NCI-H2196 treated with DMSO at 0.1 percent for 48 hours (cell line): ENCODE data around the gene ANKRD1.

Experiments used
- DNase-seq: peaks from one replicate; lab custom pipeline; 2025; ENCODE audit not compliant: unreplicated experiment; lab: John Stamatoyannopoulos, UW

Gene ANKRD1

GRCh38 chr10:90936276-90936659 lies 15.4 kb upstream of the ANKRD1 start:
- DNase-seq = no peak

GRCh38 chr10:90935581-90936275 lies 14.8 kb upstream of the ANKRD1 start:
- no peak for DNase-seq

- no peak for DNase-seq
These were observed 10.3 kb upstream of the ANKRD1 start for GRCh38 chr10:90930971-90931871.

GRCh38 chr10:90930070-90930837 lies 9.4 kb upstream of the ANKRD1 start:
- no peak for DNase-seq

- DNase-seq = no peak
These were observed 8.3 kb upstream of the ANKRD1 start for GRCh38 chr10:90929179-90929578.

- no peak for DNase-seq
These were observed 6.4 kb upstream of the ANKRD1 start for GRCh38 chr10:90927293-90927692.

GRCh38 chr10:90925079-90926029 lies 4.5 kb upstream of the ANKRD1 start:
- no peak for DNase-seq

- no peak for DNase-seq
These were observed 3.7 kb upstream of the ANKRD1 start for GRCh38 chr10:90924552-90924951.

- DNase-seq = no peak
These were observed 2.3 kb upstream of the ANKRD1 start for GRCh38 chr10:90923111-90923731.

- DNase-seq = no peak
These were observed 1.0 kb upstream of the ANKRD1 start for GRCh38 chr10:90921906-90922305.

GRCh38 chr10:90919683-90920574 lies 958 bp downstream of the ANKRD1 start:
- DNase-seq = no peak

- no peak for DNase-seq
These were observed 2.9 kb downstream of the ANKRD1 start for GRCh38 chr10:90917968-90918318.

- DNase-seq = no peak
These were observed 3.5 kb downstream of the ANKRD1 start for GRCh38 chr10:90917238-90917967.

GRCh38 chr10:90916392-90917237 lies 4.3 kb downstream of the ANKRD1 start:
- no peak for DNase-seq

GRCh38 chr10:90915766-90916075 lies 5.2 kb downstream of the ANKRD1 start:
- no peak for DNase-seq

- DNase-seq = no peak
These were observed 5.7 kb downstream of the ANKRD1 start for GRCh38 chr10:90914992-90915765.
